Activated CD4-positive, alpha-beta T cell treated with anti-CD3 and anti-CD28 coated beads, Interleukin-2, amount 10 ng/mL, durations not matched to agents 24 days and 14 days (primary cell): Measurements from ENCODE around the gene EDEM1. TPM values are rescaled to one million over a fixed set of nuclear protein-coding genes. Genes with fewer than 3 reads are reported as not detected.
"Not testable (repeated sequence)": the region's sequence is repeated elsewhere in the genome, so short reads cannot be mapped to it uniquely, and the experiment has no call there.

Experiments
- DNase-seq: peaks from one replicate; pipeline ENCODE4 v3.0.0; 2022
- H3K27ac Mint-ChIP-seq: one replicate; pipeline ENCODE4 v1.8.0; 2022; ENCODE audit warnings: mild to moderate bottlenecking, mixed read lengths
- H3K27me3 Mint-ChIP-seq: one replicate; pipeline ENCODE4 v1.8.0; 2022; ENCODE audit warnings: mixed read lengths
- H3K36me3 Mint-ChIP-seq: one replicate; pipeline ENCODE4 v1.8.0; 2022; ENCODE audit warnings: low read depth, mild to moderate bottlenecking, mixed read lengths
- H3K4me1 Mint-ChIP-seq: one replicate; pipeline ENCODE4 v1.8.0; 2021; ENCODE audit warnings: mixed read lengths
- H3K4me3 Mint-ChIP-seq: one replicate; pipeline ENCODE4 v1.8.0; 2022; ENCODE audit warnings: mild to moderate bottlenecking, moderate library complexity, mixed read lengths
- H3K9me3 Mint-ChIP-seq: one replicate; pipeline ENCODE4 v1.8.0; 2021; ENCODE audit warnings: mixed read lengths
- intact Hi-C: fragments of 100-400 bp; cut with micrococcal nuclease; formaldehyde crosslinking; loops from one replicate; pipeline ENCODE4 v1.15.1; 2023
- total RNA-seq: library from RNA; stranded (reverse); gene quantifications from 2 replicates; pipeline ENCODE4 v1.2.3, GENCODE V29; 2022

EDEM1 gene
- 167 and 168 TPM in 2 replicates for total RNA-seq

- intact Hi-C loops = loop anchor here (1.0 to 5.0 kb wide), 2 partner anchors 65 to 885 kb away; partner anchors contain the start of genes ARL8B and SETMAR
- peaks cover 37% of the 10 kb centered on the region for H3K36me3 Mint-ChIP-seq
- peak within 1 kb of the TSS; percentile 99 for H3K4me3 Mint-ChIP-seq
- peaks cover 29% of the 10 kb centered on the region for H3K4me1 Mint-ChIP-seq
- peak within 1 kb of the TSS; percentile 97 for H3K27ac Mint-ChIP-seq
- peak; percentile 99 for DNase-seq
- no peaks in the 10 kb centered on the region for H3K9me3 Mint-ChIP-seq
- H3K27me3 Mint-ChIP-seq = no peaks in the 10 kb centered on the region
Measured at GRCh38 chr3:5187156-5187919, at the start of gene EDEM1. Gene EDEM1, plus strand, starts transcription at chr3:5187707. Its CDS starts 99 bp downstream, at chr3:5187806.

GRCh38 chr3:5138214-5138981, 49.1 kb upstream of the EDEM1 start:
- Mint-ChIP-seq H3K4me3 (no peak overlapping the region), H3K27ac (peak overlapping the region; percentile 69), H3K27me3 (no peaks in the 10 kb centered on the region), H3K36me3 (peaks cover 20% of the 10 kb centered on the region), H3K4me1 (peaks cover 26% of the 10 kb centered on the region), H3K9me3 (peaks cover 3% of the 10 kb centered on the region)
- DNase-seq = no peak
- intact Hi-C loops = no loop called here

GRCh38 chr3:5140230-5140621, 47.3 kb upstream of the EDEM1 start:
- H3K27me3 Mint-ChIP-seq = no peaks in the 10 kb centered on the region
- peaks cover 9% of the 10 kb centered on the region for H3K9me3 Mint-ChIP-seq
- no peak overlapping the region for H3K27ac Mint-ChIP-seq
- H3K4me1 Mint-ChIP-seq = peaks cover 23% of the 10 kb centered on the region
- no peak overlapping the region for H3K4me3 Mint-ChIP-seq
- peaks cover 37% of the 10 kb centered on the region for H3K36me3 Mint-ChIP-seq
- intact Hi-C loops = no loop called here
- DNase-seq = no peak

- peaks cover 9% of the 10 kb centered on the region for H3K9me3 Mint-ChIP-seq
- intact Hi-C loops = no loop called here
- H3K4me3 Mint-ChIP-seq = no peak overlapping the region
- H3K27me3 Mint-ChIP-seq = no peaks in the 10 kb centered on the region
- H3K27ac Mint-ChIP-seq = no peak overlapping the region
- H3K36me3 Mint-ChIP-seq = peaks cover 43% of the 10 kb centered on the region
- peaks cover 23% of the 10 kb centered on the region for H3K4me1 Mint-ChIP-seq
- no peak for DNase-seq
Measured at GRCh38 chr3:5140839-5141238, 46.7 kb upstream of the EDEM1 start.

GRCh38 chr3:5141760-5142159, 45.7 kb upstream of the EDEM1 start:
- Mint-ChIP-seq H3K9me3 (peaks cover 9% of the 10 kb centered on the region), H3K36me3 (peaks cover 50% of the 10 kb centered on the region), H3K27ac (no peak overlapping the region), H3K4me3 (no peak overlapping the region), H3K27me3 (no peaks in the 10 kb centered on the region), H3K4me1 (peaks cover 15% of the 10 kb centered on the region)
- DNase-seq = no peak
- intact Hi-C loops = no loop called here

- H3K36me3 Mint-ChIP-seq = peaks cover 65% of the 10 kb centered on the region
- peaks cover 21% of the 10 kb centered on the region for H3K9me3 Mint-ChIP-seq
- no peak overlapping the region for H3K4me3 Mint-ChIP-seq
- no peak for DNase-seq
- H3K4me1 Mint-ChIP-seq = peaks cover 10% of the 10 kb centered on the region
- H3K27me3 Mint-ChIP-seq = no peaks in the 10 kb centered on the region
- intact Hi-C loops = no loop called here
- no peak overlapping the region for H3K27ac Mint-ChIP-seq
Measured at GRCh38 chr3:5143464-5143863, 44.0 kb upstream of the EDEM1 start.

GRCh38 chr3:5144316-5144994, 43.1 kb upstream of the EDEM1 start:
- Mint-ChIP-seq H3K9me3 (peaks cover 21% of the 10 kb centered on the region), H3K27me3 (no peaks in the 10 kb centered on the region), H3K4me3 (no peak overlapping the region), H3K4me1 (peaks cover 10% of the 10 kb centered on the region), H3K36me3 (peaks cover 71% of the 10 kb centered on the region), H3K27ac (no peak overlapping the region)
- no peak for DNase-seq
- intact Hi-C loops = no loop called here

- intact Hi-C loops = no loop called here
- H3K27ac Mint-ChIP-seq = no peak overlapping the region
- H3K27me3 Mint-ChIP-seq = no peaks in the 10 kb centered on the region
- peaks cover 10% of the 10 kb centered on the region for H3K4me1 Mint-ChIP-seq
- H3K9me3 Mint-ChIP-seq = peaks cover 21% of the 10 kb centered on the region
- peaks cover 74% of the 10 kb centered on the region for H3K36me3 Mint-ChIP-seq
- H3K4me3 Mint-ChIP-seq = no peak overlapping the region
- no peak for DNase-seq
Measured at GRCh38 chr3:5145120-5145519, 42.4 kb upstream of the EDEM1 start.

- Mint-ChIP-seq H3K9me3 (peaks cover 21% of the 10 kb centered on the region), H3K36me3 (peaks cover 69% of the 10 kb centered on the region)
- H3K4me3 Mint-ChIP-seq, DNase-seq, intact Hi-C loops, H3K27ac Mint-ChIP-seq, H3K27me3 Mint-ChIP-seq, H3K4me1 Mint-ChIP-seq: not testable (repeated sequence)
Measured at GRCh38 chr3:5147152-5147551, 40.4 kb upstream of the EDEM1 start.

GRCh38 chr3:5149306-5149880, 38.1 kb upstream of the EDEM1 start:
- Mint-ChIP-seq H3K4me3 (no peak overlapping the region), H3K4me1 (peaks cover 9% of the 10 kb centered on the region), H3K36me3 (peaks cover 57% of the 10 kb centered on the region), H3K27me3 (no peaks in the 10 kb centered on the region), H3K9me3 (peaks cover 15% of the 10 kb centered on the region), H3K27ac (no peak overlapping the region)
- intact Hi-C loops = no loop called here
- no peak for DNase-seq

GRCh38 chr3:5151586-5151985, 35.9 kb upstream of the EDEM1 start:
- Mint-ChIP-seq H3K27me3 (no peaks in the 10 kb centered on the region), H3K27ac (no peak overlapping the region), H3K4me1 (peaks cover 13% of the 10 kb centered on the region), H3K4me3 (no peak overlapping the region), H3K36me3 (peaks cover 46% of the 10 kb centered on the region), H3K9me3 (peaks cover 12% of the 10 kb centered on the region)
- intact Hi-C loops = no loop called here
- DNase-seq = no peak

- intact Hi-C loops = no loop called here
- peaks cover 31% of the 10 kb centered on the region for H3K36me3 Mint-ChIP-seq
- DNase-seq = no peak
- H3K27me3 Mint-ChIP-seq = no peaks in the 10 kb centered on the region
- H3K4me3 Mint-ChIP-seq = no peak overlapping the region
- no peaks in the 10 kb centered on the region for H3K9me3 Mint-ChIP-seq
- no peak overlapping the region for H3K27ac Mint-ChIP-seq
- peaks cover 20% of the 10 kb centered on the region for H3K4me1 Mint-ChIP-seq
Measured at GRCh38 chr3:5153074-5153473, 34.4 kb upstream of the EDEM1 start.

GRCh38 chr3:5155241-5155640, 32.3 kb upstream of the EDEM1 start:
- Mint-ChIP-seq H3K9me3 (no peaks in the 10 kb centered on the region), H3K4me1 (peaks cover 18% of the 10 kb centered on the region), H3K27ac (peak overlapping the region; percentile 25), H3K4me3 (no peak overlapping the region), H3K36me3 (peaks cover 16% of the 10 kb centered on the region), H3K27me3 (no peaks in the 10 kb centered on the region)
- intact Hi-C loops = no loop called here
- no peak for DNase-seq
